HG02973 (cell line): Measurements from ENCODE around the gene RNF215.
"Not testable (repeated sequence)": the region's sequence is repeated elsewhere in the genome, so short reads cannot be mapped to it uniquely, and the experiment has no call there.

Experiments
- ATAC-seq: cut with Tn5 transposase; IDR thresholded peaks from one replicate; pipeline ENCODE4 v1.9.1; 2021; ENCODE audit warnings: moderate library complexity; ENCODE audit not compliant: unreplicated experiment

Gene RNF215

DNA sequence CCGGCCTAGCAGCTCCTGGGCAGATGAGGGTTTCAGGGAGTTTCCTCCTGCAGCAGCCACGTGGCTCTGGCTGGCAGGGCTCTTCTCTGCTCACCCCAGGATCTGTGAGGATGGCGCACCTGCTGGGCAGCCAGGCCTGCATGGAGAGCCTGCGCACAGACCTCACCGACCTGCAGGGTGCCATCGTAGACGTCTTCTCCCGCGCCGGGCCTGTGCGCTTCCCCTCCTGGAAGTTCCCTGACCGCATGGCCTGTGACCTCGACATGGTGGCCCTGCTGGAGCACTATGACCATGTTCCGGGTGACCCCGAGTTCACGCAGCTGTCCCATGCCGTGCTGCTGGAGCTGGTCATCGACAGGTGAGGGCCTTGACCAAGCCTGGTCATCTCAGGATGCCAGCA, 21.3 kb downstream of the RNF215 start:
- ATAC-seq, result no peak

DNA sequence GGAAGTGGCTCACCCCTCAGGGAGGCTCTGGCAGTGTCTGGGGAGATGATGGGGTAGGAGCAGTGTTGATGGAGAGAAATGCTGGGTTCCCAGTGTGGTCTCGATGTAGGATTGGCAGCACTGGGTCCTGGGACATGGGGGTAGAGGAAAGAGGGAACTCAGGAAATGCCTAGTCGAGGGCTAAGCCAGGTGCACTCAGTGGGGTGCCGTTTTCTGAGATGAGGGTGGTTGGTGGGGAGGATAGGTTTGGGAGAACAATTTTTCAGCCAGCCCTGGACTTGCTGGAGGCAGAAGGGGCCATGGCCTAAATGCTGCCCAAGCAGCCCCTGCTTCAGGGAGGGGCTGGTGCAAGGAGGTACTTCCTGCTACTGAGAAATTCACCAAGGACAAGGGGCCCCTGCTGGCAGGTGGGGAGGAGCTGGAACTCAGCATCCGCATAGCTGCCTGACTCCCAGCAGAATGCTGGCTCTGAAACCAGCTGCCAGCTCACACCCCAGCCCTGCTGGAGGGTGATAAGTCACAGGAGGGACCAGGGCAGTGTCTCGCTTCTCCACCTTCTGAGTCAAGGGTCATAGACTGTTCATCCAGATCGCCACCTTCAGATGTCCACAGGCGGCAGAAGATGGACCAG, 24.4 kb downstream of the RNF215 start:
- ATAC-seq, result no peak

DNA sequence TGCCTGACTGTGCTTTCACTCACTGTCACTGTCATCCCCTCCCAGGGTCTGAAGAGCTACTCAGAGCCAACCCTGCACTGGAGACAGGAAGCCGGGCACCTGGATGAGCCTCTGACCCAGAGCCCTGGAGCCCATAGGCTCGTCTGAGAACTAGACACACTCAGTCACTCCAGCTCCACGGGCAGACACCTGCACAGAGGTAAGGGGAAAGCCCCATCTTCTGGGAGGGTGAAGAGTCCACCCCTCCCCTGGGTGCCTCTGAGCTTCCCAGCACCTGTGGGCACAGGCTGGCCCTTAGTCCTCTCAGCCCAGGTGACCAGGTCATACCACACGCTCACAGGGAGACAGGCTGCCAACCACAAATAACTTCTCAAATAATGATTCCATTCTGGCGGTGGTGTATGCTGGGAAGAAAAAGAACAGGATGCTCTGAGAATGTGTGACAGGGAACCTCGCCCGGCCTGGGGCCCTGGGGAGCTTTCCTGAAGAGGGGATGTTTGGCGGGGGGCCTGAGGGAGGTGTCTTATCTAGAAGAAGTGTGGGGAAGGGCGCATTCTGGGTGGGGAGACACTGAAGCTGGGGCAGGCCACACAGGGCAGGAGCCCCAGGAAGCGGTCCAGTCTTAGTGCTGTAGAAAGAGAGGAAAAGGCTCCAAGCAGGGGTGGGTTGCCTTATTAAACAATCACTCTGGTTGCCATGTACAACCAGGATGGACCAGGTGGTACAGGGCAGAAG, 25.1 kb downstream of the RNF215 start:
- no peak for ATAC-seq

DNA sequence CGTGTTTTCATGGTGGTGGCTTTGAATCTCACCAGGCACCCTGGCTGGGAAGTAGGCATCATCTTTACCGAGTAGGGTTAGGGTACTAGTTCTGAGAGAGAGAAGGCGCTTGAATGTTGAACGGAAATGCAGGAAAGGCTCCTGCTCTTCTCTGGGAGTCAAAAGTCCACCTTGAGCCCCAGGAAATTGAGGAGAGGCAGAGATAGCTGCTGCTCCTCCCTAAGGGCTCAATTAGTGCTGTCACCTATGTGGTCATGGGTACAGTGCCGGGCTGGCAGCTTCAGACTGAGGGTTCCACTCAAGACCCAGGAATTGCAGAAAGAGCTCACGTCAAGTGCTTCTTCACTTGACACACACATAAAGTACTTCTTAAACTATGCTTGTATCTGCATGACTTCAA, 28.7 kb downstream of the RNF215 start:
- no peak for ATAC-seq

DNA sequence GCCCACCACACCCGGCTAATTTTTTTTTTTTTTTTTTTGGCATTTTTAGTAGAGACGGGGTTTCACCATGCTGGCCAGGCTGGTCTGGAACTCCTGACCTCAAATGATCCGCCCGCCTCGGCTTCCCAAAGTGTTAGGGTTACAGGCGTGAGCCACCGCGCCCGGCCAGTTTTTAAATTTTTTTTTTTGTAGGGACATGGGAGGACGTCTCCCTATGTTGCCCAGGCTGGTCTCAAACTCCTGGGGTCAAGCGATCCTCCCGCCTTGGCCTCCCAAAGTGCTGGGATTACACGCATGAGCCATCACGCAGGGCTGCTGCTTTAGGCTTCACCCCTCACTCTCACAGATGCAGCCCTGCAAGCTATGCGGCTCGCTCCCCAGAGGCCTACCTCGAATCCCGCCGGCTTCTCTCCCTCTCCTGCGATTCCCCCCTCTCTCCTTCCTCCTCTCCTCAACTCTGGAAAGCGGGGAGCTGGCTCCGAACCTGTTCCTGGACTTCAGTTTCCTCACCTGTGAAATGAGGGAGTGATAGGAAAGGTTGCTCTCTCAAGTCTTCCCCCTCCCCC, 29.5 kb downstream of the RNF215 start:
- ATAC-seq, result no peak

DNA sequence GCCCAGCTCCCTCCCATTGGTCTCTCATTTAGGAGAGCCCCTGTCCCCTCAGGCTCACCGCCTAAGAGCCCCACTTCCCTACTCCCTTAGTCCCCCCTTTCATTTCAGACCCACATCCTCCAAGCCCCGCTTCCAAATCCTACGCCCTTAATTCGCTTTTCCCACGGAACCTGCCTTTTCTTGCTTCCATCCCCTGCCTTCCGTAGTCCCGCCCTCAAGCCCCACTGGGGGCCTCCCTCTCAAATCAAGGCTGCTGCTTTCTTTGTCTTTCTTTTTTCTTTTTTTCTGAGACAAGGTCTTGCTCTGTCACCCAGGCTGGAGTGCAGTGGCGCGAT, 30.0 kb downstream of the RNF215 start:
- no peak for ATAC-seq

DNA sequence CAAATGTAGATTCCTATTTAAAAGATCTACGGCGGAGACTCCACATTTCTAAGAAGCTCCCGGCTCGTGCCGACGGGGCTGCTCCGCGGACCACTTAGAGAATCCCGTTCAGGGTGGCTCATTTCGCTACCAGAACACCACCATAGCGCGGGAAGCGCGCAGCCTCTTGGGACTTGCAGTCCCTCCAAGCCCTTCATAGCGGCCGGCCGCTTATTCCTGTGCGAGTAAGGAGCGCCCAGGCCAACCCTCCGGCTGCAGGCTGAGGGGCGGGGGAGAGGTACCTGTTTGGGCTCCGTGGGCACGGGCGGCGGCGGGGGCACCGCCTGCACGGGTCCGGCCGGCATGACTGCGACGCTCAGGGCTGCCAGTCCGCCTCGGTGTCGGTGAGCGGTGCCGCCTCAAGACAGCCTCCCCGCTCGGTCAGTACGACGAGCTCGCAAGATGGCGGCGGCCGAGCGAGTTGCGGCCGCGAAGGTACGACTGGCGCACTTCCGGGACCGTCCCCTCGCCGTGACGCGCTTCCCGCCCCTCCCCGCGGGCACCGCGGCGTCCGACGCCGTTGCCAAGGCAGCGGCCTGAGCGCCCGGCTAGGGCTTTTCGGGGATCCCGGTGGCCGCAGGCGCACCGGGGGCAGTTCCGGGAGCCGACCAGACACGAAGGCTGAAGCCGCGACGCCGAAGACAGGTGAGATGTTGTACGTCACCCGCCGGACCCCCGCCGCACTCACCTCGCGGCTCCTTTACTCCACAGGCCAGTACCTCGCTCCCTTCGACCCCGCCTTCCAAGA, 30.6 kb downstream of the RNF215 start, which contains the start of the genes CCDC157 and SF3A1:
Gene CCDC157 (plus strand): TSS at position 559 of the 787 bp plus-strand sequence. CDS start 8,994 bp downstream, outside the sequence.
Gene SF3A1 (minus strand): TSS at position 446 of the 787 bp plus-strand sequence. CDS start 102 bp downstream, at position 344.
- ATAC-seq, result peak; percentile 90

DNA sequence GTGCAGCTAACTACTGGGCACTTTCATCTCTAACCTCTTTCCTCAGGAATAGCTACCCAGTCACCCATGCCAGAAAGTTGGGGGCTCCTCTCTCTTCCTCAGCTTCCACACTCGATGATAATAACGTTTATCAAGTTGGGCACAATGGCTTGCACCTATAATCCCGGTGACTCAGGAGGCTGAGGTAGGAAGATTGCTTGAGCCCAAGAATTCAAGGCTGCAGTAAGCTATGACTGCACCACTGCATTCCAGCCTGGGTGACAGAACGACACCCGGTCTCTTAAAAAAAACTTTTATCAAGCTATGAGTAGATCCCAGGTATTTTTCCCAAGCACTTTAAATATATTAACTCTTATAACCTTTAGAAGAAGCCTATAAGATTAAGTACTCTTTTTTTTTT, 32.6 kb downstream of the RNF215 start:
- no peak for ATAC-seq

DNA sequence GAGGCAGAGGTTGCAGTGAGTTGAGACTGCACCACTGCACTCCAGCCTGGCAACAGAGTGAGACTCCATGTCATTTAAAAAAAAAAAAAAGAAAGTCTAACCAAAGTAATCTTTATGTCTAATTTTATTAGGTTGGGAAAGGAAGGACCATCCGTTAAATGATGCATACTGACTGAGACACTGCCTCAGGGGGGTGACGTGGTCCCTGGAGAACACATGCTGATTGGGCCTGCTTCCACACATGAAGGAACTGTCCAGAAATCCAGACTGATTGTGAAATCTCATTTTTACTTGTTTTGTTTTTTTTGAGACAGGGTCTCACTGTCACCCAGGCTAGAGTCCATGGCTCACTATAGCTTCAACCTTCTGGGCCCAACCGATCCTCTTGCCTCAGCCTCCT, 36.0 kb downstream of the RNF215 start:
- ATAC-seq, result no peak

DNA sequence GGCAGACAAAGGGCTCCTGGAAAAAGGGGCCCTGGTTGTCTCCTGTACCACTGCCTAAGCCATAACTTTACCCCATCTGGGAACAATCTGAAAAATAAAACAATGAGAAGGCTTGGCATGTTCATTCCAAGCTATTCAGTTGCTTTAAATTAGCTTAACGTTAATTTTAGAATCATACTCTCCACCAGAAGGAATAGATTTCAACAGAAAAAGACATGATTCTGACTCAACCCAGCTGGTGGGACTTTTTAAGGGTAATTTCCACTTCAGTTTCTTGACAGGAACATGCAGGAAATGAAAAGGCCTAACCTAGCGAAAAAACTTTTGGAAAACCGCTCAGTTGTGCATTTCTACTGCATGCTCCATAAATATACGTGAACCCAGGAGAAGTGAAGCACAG, 38.4 kb downstream of the RNF215 start:
- no peak for ATAC-seq

DNA sequence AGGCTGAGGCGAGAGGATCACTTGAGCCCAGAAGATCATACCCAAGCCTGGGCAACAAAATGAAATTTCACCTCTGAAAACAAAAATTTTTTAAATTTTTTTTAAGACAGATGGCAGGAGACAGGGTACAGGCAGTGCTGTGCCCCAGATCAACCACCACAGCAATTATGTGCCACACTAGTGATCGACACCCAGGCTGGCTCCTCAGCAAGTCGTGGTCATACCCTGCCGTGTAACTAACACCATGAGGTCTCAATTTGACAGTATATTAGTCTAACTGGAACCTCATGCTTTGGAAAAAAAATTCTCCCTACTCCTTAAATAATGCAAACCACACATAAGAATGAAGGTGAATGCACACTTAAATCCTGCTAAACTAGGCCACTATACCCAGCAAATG, 38.8 kb downstream of the RNF215 start:
- ATAC-seq, result no peak

DNA sequence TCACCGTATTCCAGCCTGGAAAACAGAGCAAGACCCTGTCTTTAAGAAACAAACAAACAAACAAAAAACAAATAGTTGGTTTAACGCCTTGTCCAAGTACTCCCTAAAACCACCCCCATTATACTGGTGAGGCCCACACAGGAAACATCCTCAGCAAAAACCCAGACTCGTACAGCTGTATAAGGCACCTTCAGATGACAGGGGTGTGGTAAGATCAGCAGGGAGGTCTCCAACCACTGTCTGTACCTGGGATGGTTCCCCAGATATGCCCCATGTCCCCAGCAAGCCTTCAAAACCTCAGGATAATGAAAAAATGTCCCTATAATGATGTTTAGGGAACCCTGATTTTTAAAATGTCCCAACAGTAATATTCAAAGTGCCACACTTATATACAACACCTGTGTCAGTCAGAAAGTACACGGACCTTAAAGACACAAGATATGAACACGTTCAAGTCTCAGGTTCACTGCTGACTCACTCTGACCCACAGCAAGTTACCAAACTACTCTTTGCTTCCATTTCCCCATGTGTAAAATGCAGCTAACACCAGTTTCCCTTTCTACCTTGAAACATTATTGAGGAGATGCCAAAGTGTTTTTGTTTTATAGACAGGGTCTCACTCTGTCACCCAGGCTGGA, 39.8 kb downstream of the RNF215 start:
- no peak for ATAC-seq

DNA sequence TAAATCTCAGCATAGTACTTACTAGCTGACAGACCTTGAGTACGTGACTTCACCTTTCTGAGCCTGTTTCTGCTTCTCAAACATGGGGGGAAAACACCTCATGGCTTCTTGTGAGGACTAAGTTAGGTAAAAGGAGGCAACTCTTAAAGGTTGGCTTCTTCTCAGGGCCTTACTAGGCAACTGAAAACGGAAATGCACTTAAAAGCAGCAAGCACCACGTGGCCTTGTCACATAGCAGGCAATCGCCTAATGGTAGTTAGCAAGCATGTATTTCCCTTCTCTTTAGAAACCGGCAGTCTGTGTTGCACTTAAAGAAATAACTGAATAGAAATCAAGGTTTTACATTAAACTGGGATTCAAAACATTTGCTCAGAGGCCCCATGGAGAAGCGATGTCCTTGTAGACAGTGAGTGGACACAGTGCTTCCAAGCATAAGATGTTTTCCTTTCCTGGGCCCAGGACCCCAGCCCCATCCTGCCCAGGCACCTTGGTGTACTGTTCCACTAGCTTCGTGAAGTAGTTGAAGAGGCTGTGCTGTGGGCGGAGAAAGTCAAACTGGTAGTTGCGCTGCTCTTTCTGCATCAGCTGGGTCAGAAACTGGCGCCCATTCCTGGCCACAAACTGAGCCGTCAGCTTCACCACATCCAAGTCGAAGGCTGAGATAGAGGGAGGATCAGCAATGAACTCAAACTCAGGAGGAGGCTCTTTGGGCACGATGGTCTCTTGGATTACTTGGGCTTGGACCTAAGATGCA, 42.6 kb downstream of the RNF215 start:
- ATAC-seq, result no peak

DNA sequence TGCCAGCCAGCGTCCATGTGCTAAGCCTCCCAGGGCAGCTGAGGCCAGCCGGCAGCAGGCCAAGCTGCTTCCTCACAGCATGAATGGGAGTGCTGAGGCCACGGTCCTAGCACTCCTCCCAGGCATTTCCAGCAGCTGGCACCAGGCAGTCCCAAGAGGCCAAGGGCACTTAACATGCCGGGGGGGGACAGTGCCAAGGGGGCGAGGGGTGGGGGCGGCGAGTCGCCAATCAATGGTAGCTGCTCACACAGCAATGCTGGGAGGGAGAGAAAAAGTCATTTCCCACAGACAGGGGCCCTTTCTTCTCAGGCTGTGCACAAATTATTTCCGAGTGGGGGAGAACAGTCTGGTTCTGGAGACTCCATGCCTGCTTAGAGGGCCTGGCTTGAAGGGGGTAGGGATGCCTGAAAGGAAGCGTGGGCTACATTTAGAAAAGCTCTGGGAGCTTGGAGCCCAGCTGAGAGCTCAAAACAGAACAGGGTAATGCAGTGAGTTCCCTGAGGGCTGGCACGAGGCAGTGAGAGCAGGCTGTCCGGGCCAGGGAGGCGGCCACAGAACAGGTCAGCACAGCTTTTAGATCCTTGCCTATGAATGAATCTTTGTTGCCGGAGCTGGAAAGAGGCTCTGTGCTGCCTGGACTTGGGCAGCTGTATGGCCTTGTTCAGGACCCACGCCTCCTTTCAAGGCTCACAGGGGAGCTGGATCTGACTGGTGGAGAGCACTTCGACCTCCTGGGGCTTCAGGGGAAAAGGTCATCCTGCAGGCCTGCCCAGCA, 46.1 kb downstream of the RNF215 start:
- ATAC-seq, result no peak

DNA sequence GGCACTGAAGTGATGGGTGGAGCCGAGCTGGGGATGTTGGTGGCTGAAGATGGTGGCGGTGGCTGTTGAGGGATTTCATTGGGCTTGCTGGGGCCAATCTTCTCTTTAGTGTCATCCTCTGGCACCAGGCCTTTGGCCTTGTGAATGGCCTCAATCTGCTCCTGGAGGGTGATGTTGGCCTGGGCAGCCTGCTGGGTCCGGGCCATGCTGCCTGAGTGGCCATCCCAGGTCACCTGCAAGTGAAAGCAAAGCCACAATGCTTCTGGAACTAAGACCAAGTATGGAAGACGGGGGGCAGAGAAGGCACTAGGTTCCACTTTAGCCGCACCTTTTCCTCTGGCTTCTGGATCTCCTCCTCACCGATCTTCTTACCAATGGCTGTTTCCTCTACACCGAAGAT, 48.4 kb downstream of the RNF215 start:
- ATAC-seq, result no peak

DNA sequence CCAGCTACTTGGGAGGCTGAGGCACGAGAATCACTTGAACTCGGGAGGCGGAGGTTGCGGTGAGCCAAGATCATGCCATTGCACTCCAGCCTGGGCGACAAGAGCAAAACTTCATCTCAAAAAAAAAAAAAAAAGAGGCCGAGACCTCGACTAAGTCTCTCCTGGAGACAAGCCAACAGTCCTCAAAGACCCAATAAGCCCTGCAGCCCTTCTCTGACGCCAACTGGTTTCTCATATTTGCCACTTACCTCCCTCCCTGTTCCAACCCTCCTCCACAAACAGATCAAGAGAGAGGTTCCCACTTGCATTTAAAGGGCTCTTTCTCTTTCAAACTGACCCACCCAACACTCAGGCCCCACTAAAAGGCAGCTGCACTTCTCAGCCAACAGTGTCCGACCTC, 48.9 kb downstream of the RNF215 start:
- not testable (repeated sequence) for ATAC-seq

DNA sequence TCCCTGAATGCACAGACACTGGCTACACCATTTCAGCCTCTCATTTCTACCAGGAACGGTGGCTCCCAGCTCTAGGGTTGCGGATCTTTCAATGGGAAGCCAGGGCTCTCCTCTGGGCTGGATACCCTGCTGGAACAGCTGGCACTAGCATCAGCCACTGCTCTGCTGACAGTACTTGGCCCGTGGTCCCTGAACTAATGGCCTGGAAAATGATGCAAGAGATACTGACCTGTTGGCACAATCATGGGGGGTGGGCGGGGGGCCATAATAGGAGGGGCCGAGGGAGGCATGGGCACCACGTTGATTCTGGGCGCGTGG, 49.8 kb downstream of the RNF215 start:
- no peak for ATAC-seq

DNA sequence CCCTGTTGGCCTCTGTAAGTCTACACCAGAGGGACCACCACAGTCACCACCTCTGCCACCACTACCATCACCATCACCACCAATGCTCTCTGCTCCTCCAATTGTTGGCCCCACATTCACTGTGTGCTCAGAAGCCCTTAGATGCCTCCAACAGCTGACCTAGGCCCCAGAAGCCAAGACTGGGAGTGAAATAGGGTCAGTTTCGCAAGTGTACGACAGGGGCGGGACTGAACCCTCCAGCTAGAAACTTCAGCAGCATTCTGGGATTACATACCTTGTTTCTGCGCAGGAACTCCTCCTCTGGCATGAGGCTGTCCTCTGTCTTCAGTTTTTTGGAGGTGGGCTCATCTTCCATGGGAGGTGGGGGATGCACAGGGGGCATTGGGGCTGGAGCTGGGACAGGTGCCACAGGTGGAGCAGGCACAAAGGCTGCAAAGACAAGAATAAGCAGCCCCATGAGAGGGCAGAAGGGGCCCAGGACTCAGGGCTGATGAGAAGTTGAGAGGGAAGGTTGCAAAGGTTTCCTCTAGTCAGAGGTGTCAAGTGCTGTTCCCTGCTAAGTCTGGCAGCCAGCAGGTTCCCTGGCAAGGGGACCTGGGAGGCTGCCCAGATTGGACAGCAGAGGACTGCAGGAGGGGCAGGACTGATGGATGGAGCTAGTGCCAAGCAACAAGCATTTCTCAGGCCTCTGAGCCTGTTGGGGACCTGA, 50.3 kb downstream of the RNF215 start:
- ATAC-seq, result no peak

DNA sequence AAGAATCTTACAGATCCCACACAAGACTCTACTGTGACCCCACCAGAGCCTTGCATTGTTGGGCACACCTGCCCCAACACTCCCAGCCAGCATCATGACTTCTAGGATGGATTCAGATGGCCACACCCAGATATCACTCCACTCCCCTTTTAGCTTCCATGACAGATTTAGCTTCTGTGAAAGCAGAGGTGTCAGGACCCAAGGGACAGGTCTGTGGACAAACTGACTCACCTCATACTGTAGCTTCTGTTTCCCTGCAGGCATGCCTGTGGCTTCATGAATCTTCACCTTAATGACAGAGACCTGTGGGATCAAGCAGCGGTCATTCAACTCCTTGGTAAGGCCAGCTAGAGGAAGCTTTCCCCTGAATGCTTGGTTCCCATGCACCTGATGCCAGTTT, 52.0 kb downstream of the RNF215 start:
- ATAC-seq, result no peak
